Activated T-helper 2 cell treated with anti-CD3 and anti-CD28 coated beads, Interferon-gamma antibody, Interleukin-2, Interleukin-4, amounts not matched to agents 10 μg/mL and 5 μg/mL and 100 μg/mL, durations not matched to agents 14 hours and 24 hours and 36 hours (primary cell): ENCODE measurements around the gene ZNF669. TPM values are rescaled to one million over a fixed set of nuclear protein-coding genes. Genes with fewer than 3 reads are reported as not detected.
"Not testable (repeated sequence)": the region's sequence is repeated elsewhere in the genome, so short reads cannot be mapped to it uniquely, and the experiment has no call there.

Experiments used
- DNase-seq: peaks from one replicate; pipeline ENCODE4 v3.0.0; 2021; ENCODE audit warnings: low spot score
- H3K27ac Mint-ChIP-seq: one replicate; pipeline ENCODE4 v1.8.0; 2021; ENCODE audit warnings: mixed read lengths
- H3K27me3 Mint-ChIP-seq: one replicate; pipeline ENCODE4 v1.8.0; 2021; ENCODE audit warnings: low read depth, mixed read lengths
- H3K36me3 Mint-ChIP-seq: one replicate; pipeline ENCODE4 v1.8.0; 2021; ENCODE audit warnings: low read depth, mixed read lengths
- H3K4me1 Mint-ChIP-seq: one replicate; pipeline ENCODE4 v1.8.0; 2021; ENCODE audit warnings: low read depth, mixed read lengths
- H3K4me3 Mint-ChIP-seq: one replicate; pipeline ENCODE4 v1.8.0; 2021; ENCODE audit warnings: low read depth, mild to moderate bottlenecking, moderate library complexity, mixed read lengths
- H3K9me3 Mint-ChIP-seq: one replicate; pipeline ENCODE4 v1.8.0; 2021; ENCODE audit warnings: mixed read lengths
- intact Hi-C: fragments of 100-400 bp; cut with micrococcal nuclease; formaldehyde crosslinking; loops from one replicate; pipeline ENCODE4 v1.15.1; 2023
- total RNA-seq: library from RNA; stranded (reverse); gene quantifications from 2 replicates; pipeline ENCODE4 v1.2.3, GENCODE V29; 2022

ZNF669 gene
- 8.2 and 8.7 TPM in 2 replicates for total RNA-seq

GRCh38 chr1:247103859-247104591, at the start of gene ZNF669:
Gene ZNF669 (minus strand): TSS chr1:247104356. CDS start chr1:247104199, 157 bp downstream.
- peaks cover 29% of the 10 kb centered on the region for H3K27me3 Mint-ChIP-seq
- H3K9me3 Mint-ChIP-seq, result peaks cover 62% of the 10 kb centered on the region
- intact Hi-C loops, result loop anchor here (1.0 to 10.0 kb wide), 4 partner anchors 26 to 231 kb away; partner anchors contain the start of genes AHCTF1, ZNF496 and ZNF670
- peak within 1 kb of the TSS; percentile 91 for H3K4me3 Mint-ChIP-seq
- peak within 1 kb of the TSS; percentile 82 for H3K27ac Mint-ChIP-seq
- peaks cover 56% of the 10 kb centered on the region for H3K36me3 Mint-ChIP-seq
- peaks cover 5% of the 10 kb centered on the region for H3K4me1 Mint-ChIP-seq
- DNase-seq, result peak; percentile 88

GRCh38 chr1:247147781-247148180, 43.6 kb upstream of the ZNF669 start:
- Mint-ChIP-seq H3K9me3 (peaks cover 71% of the 10 kb centered on the region), H3K27me3 (no peaks in the 10 kb centered on the region), H3K4me3 (no peak overlapping the region), H3K36me3 (peaks cover 71% of the 10 kb centered on the region), H3K27ac (no peak overlapping the region), H3K4me1 (no peaks in the 10 kb centered on the region)
- intact Hi-C loops, result no loop called here
- DNase-seq, result no peak

- DNase-seq, H3K27me3 Mint-ChIP-seq, H3K4me3 Mint-ChIP-seq, intact Hi-C loops, H3K4me1 Mint-ChIP-seq, H3K27ac Mint-ChIP-seq: not testable (repeated sequence)
- peaks cover 70% of the 10 kb centered on the region for H3K9me3 Mint-ChIP-seq
- H3K36me3 Mint-ChIP-seq, result peaks cover 71% of the 10 kb centered on the region
These were observed 43.0 kb upstream of the ZNF669 start for GRCh38 chr1:247147120-247147519.

GRCh38 chr1:247146671-247147070, 42.5 kb upstream of the ZNF669 start:
- intact Hi-C loops, result no loop called here
- DNase-seq, result no peak
- Mint-ChIP-seq H3K9me3 (peaks cover 68% of the 10 kb centered on the region), H3K27me3 (no peaks in the 10 kb centered on the region), H3K27ac (no peak overlapping the region), H3K36me3 (peaks cover 68% of the 10 kb centered on the region), H3K4me3 (no peak overlapping the region), H3K4me1 (no peaks in the 10 kb centered on the region)

GRCh38 chr1:247145279-247145678, 41.1 kb upstream of the ZNF669 start:
- no peak overlapping the region for H3K4me3 Mint-ChIP-seq
- H3K4me1 Mint-ChIP-seq, result no peaks in the 10 kb centered on the region
- no peaks in the 10 kb centered on the region for H3K27me3 Mint-ChIP-seq
- DNase-seq, result no peak
- intact Hi-C loops, result no loop called here
- peaks cover 68% of the 10 kb centered on the region for H3K9me3 Mint-ChIP-seq
- H3K36me3 Mint-ChIP-seq, result peaks cover 70% of the 10 kb centered on the region
- H3K27ac Mint-ChIP-seq, result no peak overlapping the region

GRCh38 chr1:247139557-247139956, 35.4 kb upstream of the ZNF669 start:
- H3K27ac Mint-ChIP-seq, H3K27me3 Mint-ChIP-seq, intact Hi-C loops, H3K4me1 Mint-ChIP-seq, DNase-seq, H3K4me3 Mint-ChIP-seq: not testable (repeated sequence)
- Mint-ChIP-seq H3K9me3 (peaks cover 87% of the 10 kb centered on the region), H3K36me3 (peaks cover 54% of the 10 kb centered on the region)

- H3K4me1 Mint-ChIP-seq, result peaks cover 7% of the 10 kb centered on the region
- H3K27ac Mint-ChIP-seq, result no peak overlapping the region
- DNase-seq, result no peak
- H3K9me3 Mint-ChIP-seq, result peaks cover 50% of the 10 kb centered on the region
- H3K4me3 Mint-ChIP-seq, result no peak overlapping the region
- peaks cover 60% of the 10 kb centered on the region for H3K36me3 Mint-ChIP-seq
- H3K27me3 Mint-ChIP-seq, result no peaks in the 10 kb centered on the region
- intact Hi-C loops, result no loop called here
These were observed 27.1 kb upstream of the ZNF669 start for GRCh38 chr1:247131236-247131635.

- H3K4me1 Mint-ChIP-seq, DNase-seq, H3K27me3 Mint-ChIP-seq, intact Hi-C loops: not testable (repeated sequence)
- Mint-ChIP-seq H3K4me3 (peak overlapping the region; percentile 81), H3K27ac (peak overlapping the region; percentile 42), H3K9me3 (peaks cover 26% of the 10 kb centered on the region), H3K36me3 (peaks cover 35% of the 10 kb centered on the region)
These were observed 23.5 kb upstream of the ZNF669 start for GRCh38 chr1:247127519-247128282.

GRCh38 chr1:247126601-247127000, 22.4 kb upstream of the ZNF669 start:
- H3K4me1 Mint-ChIP-seq, intact Hi-C loops, H3K4me3 Mint-ChIP-seq, H3K27ac Mint-ChIP-seq, H3K27me3 Mint-ChIP-seq, DNase-seq: not testable (repeated sequence)
- Mint-ChIP-seq H3K36me3 (peaks cover 24% of the 10 kb centered on the region), H3K9me3 (peaks cover 16% of the 10 kb centered on the region)

GRCh38 chr1:247126166-247126565, 22.0 kb upstream of the ZNF669 start:
- DNase-seq, H3K4me3 Mint-ChIP-seq, intact Hi-C loops, H3K27me3 Mint-ChIP-seq, H3K27ac Mint-ChIP-seq, H3K4me1 Mint-ChIP-seq: not testable (repeated sequence)
- Mint-ChIP-seq H3K9me3 (peaks cover 16% of the 10 kb centered on the region), H3K36me3 (peaks cover 23% of the 10 kb centered on the region)

GRCh38 chr1:247121382-247121781, 17.2 kb upstream of the ZNF669 start:
- DNase-seq, result no peak
- Mint-ChIP-seq H3K4me3 (no peak overlapping the region), H3K9me3 (peaks cover 9% of the 10 kb centered on the region), H3K27ac (no peak overlapping the region), H3K4me1 (no peaks in the 10 kb centered on the region), H3K36me3 (peaks cover 3% of the 10 kb centered on the region), H3K27me3 (no peaks in the 10 kb centered on the region)
- intact Hi-C loops, result no loop called here

- H3K27me3 Mint-ChIP-seq, H3K36me3 Mint-ChIP-seq, intact Hi-C loops: not testable (repeated sequence)
These were observed 16.2 kb upstream of the ZNF669 start for GRCh38 chr1:247120408-247120668.

More at GRCh38 chr1:247120408-247120668, 16.2 kb upstream of the ZNF669 start:
- not testable (repeated sequence) for DNase-seq, H3K9me3 Mint-ChIP-seq, H3K4me1 Mint-ChIP-seq, H3K27ac Mint-ChIP-seq, H3K4me3 Mint-ChIP-seq
